B cell (primary cell): Measurements from ENCODE around the gene ENOPH1. TPM values are rescaled to one million over a fixed set of nuclear protein-coding genes. Genes with fewer than 3 reads are reported as not detected.

Experiments used
- ATAC-seq: fragments of 200-7000 bp; cut with Tn5 transposase; one replicate; pipeline ENCODE4 v1.10.0; 2021; ENCODE audit warnings: low read depth, mild to moderate bottlenecking, moderate number of reproducible peaks, moderate library complexity
- CTCF ChIA-PET: fragments of 350-600 bp; sonication (Branson Sonifier 250); formaldehyde crosslinking; loops from one replicate; lab custom pipeline; 2021; ENCODE audit warnings: antibody characterized with exemption, inconsistent platforms; lab: Charles Lee
- POLR2A ChIA-PET: fragments of 350-600 bp; sonication (Branson Sonifier 250); formaldehyde crosslinking; loops from one replicate; lab custom pipeline; 2021; ENCODE audit warnings: antibody characterized with exemption; lab: Charles Lee
- DNase-seq: peaks from one replicate; pipeline ENCODE4 v3.0.0; 2013
- H2AFZ ChIP-seq: 2 replicates; pipeline ENCODE4 v1.6.1; 2012; ENCODE audit warnings: mild to moderate bottlenecking, low read depth, low read length; ENCODE audit not compliant: insufficient read depth, poor library complexity, severe bottlenecking
- H3K27ac ChIP-seq, 2 donors: 1 replicate in 1 of 2; 2 replicates in 1 of 2; pipeline ENCODE4 v1.5.1; 2012 to 2013; ENCODE audit warnings: low read length in 2 of 2, mild to moderate bottlenecking in 2 of 2, moderate library complexity in 1 of 2
- H3K27me3 ChIP-seq, 4 experiments: fragments of 200-600 bp in 1 of 4; sonication (generic) in 1 of 4; replicated peaks in 1 of 4; 1 replicate in 2 of 4; 2 replicates in 2 of 4; pipeline versions ENCODE4 v1.6.1 to v1.7.0; 2013 to 2016; ENCODE audit warnings: low read length in 3 of 4, mild to moderate bottlenecking in 2 of 4, mixed read lengths in 1 of 4, moderate library complexity in 1 of 4; ENCODE audit not compliant: insufficient read depth in 4 of 4, control insufficient read depth in 3 of 4; ENCODE audit errors: control extremely low read depth in 1 of 4
- H3K36me3 ChIP-seq, 2 experiments: replicated peaks in 1 of 2; 1 replicate in 1 of 2; 2 replicates in 1 of 2; pipeline versions ENCODE4 v1.6.1 to v1.7.1; 2013; ENCODE audit warnings: low read length in 1 of 2; ENCODE audit not compliant: insufficient read depth in 2 of 2, control insufficient read depth in 1 of 2; ENCODE audit errors: control extremely low read depth in 1 of 2, extremely low read depth in 1 of 2
- H3K4me1 ChIP-seq, 2 donors: fragments of 200-600 bp in 1 of 2; sonication (generic) in 1 of 2; 1 replicate in 1 of 2; 2 replicates in 1 of 2; pipeline versions ENCODE4 v1.5.1 to v1.6.1; 2013 to 2017; ENCODE audit warnings: low read length in 2 of 2; ENCODE audit not compliant: control insufficient read depth in 2 of 2, insufficient read depth in 2 of 2
- H3K4me2 ChIP-seq: replicated peaks from 2 replicates; pipeline ENCODE3; 2012; ENCODE audit warnings: mild to moderate bottlenecking, low read depth, low read length; ENCODE audit not compliant: poor library complexity, severe bottlenecking
- H3K4me3 ChIP-seq, 5 experiments: fragments of 200-600 bp in 1 of 5; sonication (generic) in 1 of 5; 1 replicate in 3 of 5; 2 replicates in 2 of 5; pipeline versions ENCODE4 v1.5.1 to v1.7.0; 2011 to 2016; ENCODE audit warnings: low read length in 4 of 5, mild to moderate bottlenecking in 4 of 5, low read depth in 2 of 5, control low read depth in 1 of 5, moderate library complexity in 1 of 5; ENCODE audit not compliant: insufficient read depth in 1 of 5; ENCODE audit errors: control extremely low read depth in 1 of 5, extremely low read depth in 1 of 5
- H3K79me2 ChIP-seq: fragments of 200-600 bp; sonication (generic); one replicate; pipeline ENCODE4 v1.6.0; 2016; ENCODE audit warnings: low read length; ENCODE audit not compliant: control insufficient read depth, insufficient read depth
- H3K9ac ChIP-seq: fragments of 200-600 bp; sonication (generic); 2 replicates; pipeline ENCODE4 v1.6.1; 2017; ENCODE audit warnings: mild to moderate bottlenecking, low read length, moderate library complexity
- H3K9me3 ChIP-seq, 3 donors: one replicate each; pipeline versions ENCODE4 v1.6.1 to v1.7.1; 2013; ENCODE audit warnings: low read length in 2 of 3; ENCODE audit not compliant: control insufficient read depth in 2 of 3, insufficient read depth in 1 of 3; ENCODE audit errors: control extremely low read depth in 1 of 3
- H4K20me1 ChIP-seq: 2 replicates; pipeline ENCODE4 v1.6.0; 2012; ENCODE audit warnings: mild to moderate bottlenecking, low read length; ENCODE audit not compliant: insufficient read depth, control insufficient read depth, poor library complexity, severe bottlenecking
- H3K27ac Mint-ChIP-seq: one replicate; pipeline ENCODE4 v1.8.0; 2021; ENCODE audit warnings: mixed read lengths
- H3K27me3 Mint-ChIP-seq: one replicate; pipeline ENCODE4 v1.8.0; 2021; ENCODE audit warnings: mixed read lengths
- H3K4me1 Mint-ChIP-seq: one replicate; pipeline ENCODE4 v1.8.0; 2021; ENCODE audit warnings: mixed read lengths
- H3K4me3 Mint-ChIP-seq: one replicate; pipeline ENCODE4 v1.8.0; 2021; ENCODE audit warnings: mixed read lengths
- H3K9me3 Mint-ChIP-seq: one replicate; pipeline ENCODE4 v1.8.0; 2022; ENCODE audit warnings: mixed read lengths; ENCODE audit not compliant: insufficient read depth
- EZH2 ChIP-seq: IDR thresholded peaks from 2 replicates; pipeline ENCODE4 v1.6.1; 2012; ENCODE audit warnings: borderline replicate concordance, low read depth, mild to moderate bottlenecking, moderate library complexity, low read length; ENCODE audit not compliant: insufficient read depth, poor library complexity, severe bottlenecking
- WGBS: methylation state at CpG from one replicate; pipeline ENCODE4 v1.1.5; 2013; ENCODE audit warnings: missing lambda C conversion rate; ENCODE audit not compliant: insufficient coverage; 5-methylcytosine and 5-hydroxymethylcytosine counted together
- intact Hi-C: fragments of 100-400 bp; cut with micrococcal nuclease; formaldehyde crosslinking; loops from one replicate; pipeline ENCODE4 v1.10.0; 2022
- polyA plus RNA-seq: library from polyadenylated mRNA; depleted of rRNA; stranded (reverse); fragments of >200 nt; gene quantifications from 2 replicates; pipeline ENCODE4 v1.2.3, GENCODE V29; 2012
- total RNA-seq, 2 donors: library from RNA; stranded (reverse); fragments of 120-200 nt in 1 of 2; gene quantifications; 1 replicate in 1 of 2; 2 replicates in 1 of 2; pipeline versions ENCODE4 v1.2.3 to v1.2.4, GENCODE V29; 2013 to 2022
- TF ChIP-seq, protein P1 (sequence below): fragments of 200-600 bp; IDR thresholded peaks from one replicate; pipeline ENCODE4 v1.8.0; 2022; ENCODE audit warnings: antibody characterized with exemption, mild to moderate bottlenecking

Gene ENOPH1
- total and polyA plus RNA-seq, 2 donors (not counting 1 experiment from before 2014, with no cell fraction given), result 10.9 to 20.2 TPM

DNA sequence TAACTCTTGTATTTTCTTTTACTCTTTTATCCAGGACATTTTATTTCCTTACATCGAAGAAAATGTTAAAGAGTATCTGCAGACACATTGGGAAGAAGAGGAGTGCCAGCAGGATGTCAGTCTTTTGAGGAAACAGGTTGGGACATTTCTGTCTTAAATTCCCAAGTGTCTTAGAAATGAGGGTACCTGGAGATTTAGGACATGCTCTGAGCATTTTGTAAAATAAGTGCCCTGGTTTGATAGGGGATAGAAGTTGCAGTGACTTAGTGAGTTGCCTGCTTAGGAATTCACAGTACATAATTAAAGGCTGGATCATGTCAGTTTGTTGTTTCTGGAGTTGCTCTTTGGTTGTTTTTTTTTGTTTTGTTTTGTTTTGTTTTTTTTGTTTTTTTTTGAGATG, 17.5 kb downstream of the ENOPH1 start:
- Mint-ChIP-seq H3K4me1 (no peaks in the 10 kb centered on the region), H3K27ac (no peak overlapping the region), H3K9me3 (no peaks in the 10 kb centered on the region), H3K4me3 (no peak overlapping the region), H3K27me3 (no peaks in the 10 kb centered on the region)
- Histone ChIP-seq H3K4me3 (no peak overlapping the region), H3K27ac (no peak overlapping the region), H3K36me3 (peaks cover 19 to 43% of the 10 kb centered on the region in 2 experiments), H3K4me2 (no peak overlapping the region), H3K9ac (no peak overlapping the region), H3K79me2 (peaks cover 58% of the 10 kb centered on the region), H2AFZ (no peak overlapping the region), H3K27me3 (no peaks in the 10 kb centered on the region), H3K4me1 (no peaks in the 10 kb centered on the region), H3K9me3 (peaks cover 0 to 1% (median 0%) of the 10 kb centered on the region in 3 donors), H4K20me1 (peaks cover 14% of the 10 kb centered on the region)
- WGBS, result no CpG with 5 or more reads among the region's 1 CpG
- TF ChIP-seq, protein P1, sequence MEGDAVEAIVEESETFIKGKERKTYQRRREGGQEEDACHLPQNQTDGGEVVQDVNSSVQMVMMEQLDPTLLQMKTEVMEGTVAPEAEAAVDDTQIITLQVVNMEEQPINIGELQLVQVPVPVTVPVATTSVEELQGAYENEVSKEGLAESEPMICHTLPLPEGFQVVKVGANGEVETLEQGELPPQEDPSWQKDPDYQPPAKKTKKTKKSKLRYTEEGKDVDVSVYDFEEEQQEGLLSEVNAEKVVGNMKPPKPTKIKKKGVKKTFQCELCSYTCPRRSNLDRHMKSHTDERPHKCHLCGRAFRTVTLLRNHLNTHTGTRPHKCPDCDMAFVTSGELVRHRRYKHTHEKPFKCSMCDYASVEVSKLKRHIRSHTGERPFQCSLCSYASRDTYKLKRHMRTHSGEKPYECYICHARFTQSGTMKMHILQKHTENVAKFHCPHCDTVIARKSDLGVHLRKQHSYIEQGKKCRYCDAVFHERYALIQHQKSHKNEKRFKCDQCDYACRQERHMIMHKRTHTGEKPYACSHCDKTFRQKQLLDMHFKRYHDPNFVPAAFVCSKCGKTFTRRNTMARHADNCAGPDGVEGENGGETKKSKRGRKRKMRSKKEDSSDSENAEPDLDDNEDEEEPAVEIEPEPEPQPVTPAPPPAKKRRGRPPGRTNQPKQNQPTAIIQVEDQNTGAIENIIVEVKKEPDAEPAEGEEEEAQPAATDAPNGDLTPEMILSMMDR, result no peak
- TF ChIP-seq EZH2, result no peak
- POLR2A ChIA-PET, result no interaction called here
- intact Hi-C loops, result no loop called here
- ATAC-seq (no peak), DNase-seq (no peak)
- CTCF ChIA-PET, result no interaction called here

DNA sequence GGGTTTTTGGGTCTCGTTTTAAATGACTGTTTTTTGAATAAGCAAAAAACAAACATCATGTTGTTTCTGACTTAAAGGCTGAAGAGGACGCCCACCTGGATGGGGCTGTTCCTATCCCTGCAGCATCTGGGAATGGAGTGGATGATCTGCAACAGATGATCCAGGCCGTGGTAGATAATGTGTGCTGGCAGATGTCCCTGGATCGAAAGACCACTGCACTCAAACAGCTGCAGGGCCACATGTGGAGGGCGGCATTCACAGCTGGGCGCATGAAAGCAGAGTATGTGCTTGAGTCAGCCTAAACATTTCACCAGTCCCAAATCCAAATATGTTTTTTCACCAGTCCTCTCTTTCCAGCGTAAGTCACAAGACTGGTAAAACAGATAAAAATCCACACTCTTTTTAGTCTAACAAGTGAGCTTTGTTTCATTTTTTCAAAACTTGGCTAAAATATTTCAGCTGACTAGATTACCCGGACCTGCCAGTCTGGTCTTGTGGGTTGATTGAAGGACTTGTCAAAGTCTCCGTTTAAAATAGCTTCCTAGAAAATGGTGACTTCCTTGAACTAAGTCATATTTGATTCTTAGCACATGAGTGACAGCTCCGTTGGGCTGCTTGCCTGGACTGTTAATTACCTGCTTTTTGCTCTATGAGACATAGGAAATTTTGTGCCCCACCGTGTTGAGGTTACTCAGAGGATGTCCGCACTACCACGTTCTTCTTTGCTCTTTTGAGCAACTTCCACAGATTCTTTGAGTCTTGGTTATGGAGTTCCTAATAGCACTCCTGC, 20.8 kb downstream of the ENOPH1 start:
- Mint-ChIP-seq H3K9me3 (no peaks in the 10 kb centered on the region), H3K27ac (no peak overlapping the region), H3K4me1 (no peaks in the 10 kb centered on the region), H3K4me3 (no peak overlapping the region), H3K27me3 (no peaks in the 10 kb centered on the region)
- Histone ChIP-seq H3K9ac (no peak overlapping the region), H3K79me2 (peaks cover 30% of the 10 kb centered on the region), H3K4me2 (no peak overlapping the region), H4K20me1 (peaks cover 10% of the 10 kb centered on the region), H3K27ac (no peak overlapping the region), H3K9me3 (no peaks in the 10 kb centered on the region), H3K4me3 (no peak overlapping the region), H2AFZ (no peak overlapping the region), H3K27me3 (no peaks in the 10 kb centered on the region), H3K36me3 (peaks cover 20 to 50% of the 10 kb centered on the region in 2 experiments), H3K4me1 (no peaks in the 10 kb centered on the region)
- ATAC-seq (no peak), DNase-seq (no peak)
- ChIA-PET CTCF (interaction anchor here (0.5 to 1.5 kb wide), 3 partner anchors 8 to 1017 kb away, joined by 3 to 4 read pairs (median 3); no protein-coding TSS in a partner anchor), POLR2A (no interaction called here)
- intact Hi-C loops, result no loop called here
- TF ChIP-seq, protein P1, result no peak
- no peak for TF ChIP-seq EZH2
- 96% methylated on average over 9 of the region's 13 CpGs for WGBS
